ENCODE results near the gene FBXO40. TPM values are rescaled to one million over a fixed set of nuclear protein-coding genes. Genes with fewer than 3 reads are reported as not detected.
"Not testable (repeated sequence)": the region's sequence is repeated elsewhere in the genome, so short reads cannot be mapped to it uniquely, and the experiment has no call there.

The FBXO40 gene
- total RNA-seq, 1 experiment from 2014 or later, result under 0.01 TPM

GRCh38 chr3:121595765-121596406, 2.7 kb downstream of the FBXO40 start:
- Histone ChIP-seq H3K36me3 (replicated peaks; ENCODE audit: control insufficient read depth, insufficient read depth, low read length) (no peaks in the 10 kb centered on the region), H3K4me3 (ENCODE audit: insufficient read depth, low read depth, low read length) (no peak overlapping the region), H3K27me3 (ENCODE audit: control insufficient read depth, insufficient read depth, low read length) (no peaks in the 10 kb centered on the region)
- DNase-seq, result no peak

- no peaks in the 10 kb centered on the region for H3K27me3 ChIP-seq (ENCODE audit: control insufficient read depth, insufficient read depth, low read length)
- no peaks in the 10 kb centered on the region for H3K36me3 ChIP-seq (replicated peaks; ENCODE audit: control insufficient read depth, insufficient read depth, low read length)
- no peak for DNase-seq
- no peak overlapping the region for H3K4me3 ChIP-seq (ENCODE audit: insufficient read depth, low read depth, low read length)
Measured at GRCh38 chr3:121598564-121598963, 5.4 kb downstream of the FBXO40 start.

- not testable (repeated sequence) for DNase-seq; H3K27me3 ChIP-seq (ENCODE audit: control insufficient read depth, insufficient read depth, low read length); H3K36me3 ChIP-seq (replicated peaks; ENCODE audit: control insufficient read depth, insufficient read depth, low read length); H3K4me3 ChIP-seq (ENCODE audit: insufficient read depth, low read depth, low read length)
Measured at GRCh38 chr3:121599900-121600299, 6.7 kb downstream of the FBXO40 start.

GRCh38 chr3:121601212-121601812, 8.1 kb downstream of the FBXO40 start:
- DNase-seq, result no peak
- H3K4me3 ChIP-seq (ENCODE audit: insufficient read depth, low read depth, low read length), result no peak overlapping the region
- H3K36me3 ChIP-seq (replicated peaks; ENCODE audit: control insufficient read depth, insufficient read depth, low read length), result no peaks in the 10 kb centered on the region
- H3K27me3 ChIP-seq (ENCODE audit: control insufficient read depth, insufficient read depth, low read length), result no peaks in the 10 kb centered on the region

GRCh38 chr3:121604759-121605158, 11.6 kb downstream of the FBXO40 start:
- no peaks in the 10 kb centered on the region for H3K36me3 ChIP-seq (replicated peaks; ENCODE audit: control insufficient read depth, insufficient read depth, low read length)
- no peak for DNase-seq
- no peaks in the 10 kb centered on the region for H3K27me3 ChIP-seq (ENCODE audit: control insufficient read depth, insufficient read depth, low read length)
- H3K4me3 ChIP-seq (ENCODE audit: insufficient read depth, low read depth, low read length), result no peak overlapping the region

GRCh38 chr3:121606106-121606505, 12.9 kb downstream of the FBXO40 start:
- H3K4me3 ChIP-seq (ENCODE audit: insufficient read depth, low read depth, low read length), result no peak overlapping the region
- no peaks in the 10 kb centered on the region for H3K36me3 ChIP-seq (replicated peaks; ENCODE audit: control insufficient read depth, insufficient read depth, low read length)
- H3K27me3 ChIP-seq (ENCODE audit: control insufficient read depth, insufficient read depth, low read length), result no peaks in the 10 kb centered on the region
- DNase-seq, result no peak

GRCh38 chr3:121619691-121620090, 26.5 kb downstream of the FBXO40 start:
- Histone ChIP-seq H3K27me3 (ENCODE audit: control insufficient read depth, insufficient read depth, low read length) (no peaks in the 10 kb centered on the region), H3K4me3 (ENCODE audit: insufficient read depth, low read depth, low read length) (no peak overlapping the region), H3K36me3 (replicated peaks; ENCODE audit: control insufficient read depth, insufficient read depth, low read length) (no peaks in the 10 kb centered on the region)
- DNase-seq, result no peak

GRCh38 chr3:121621491-121621890, 28.3 kb downstream of the FBXO40 start:
- Histone ChIP-seq H3K36me3 (replicated peaks; ENCODE audit: control insufficient read depth, insufficient read depth, low read length) (no peaks in the 10 kb centered on the region), H3K27me3 (ENCODE audit: control insufficient read depth, insufficient read depth, low read length) (no peaks in the 10 kb centered on the region), H3K4me3 (ENCODE audit: insufficient read depth, low read depth, low read length) (no peak overlapping the region)
- DNase-seq, result no peak

- H3K27me3 ChIP-seq (ENCODE audit: control insufficient read depth, insufficient read depth, low read length), result no peaks in the 10 kb centered on the region
- H3K36me3 ChIP-seq (replicated peaks; ENCODE audit: control insufficient read depth, insufficient read depth, low read length), result no peaks in the 10 kb centered on the region
- no peak overlapping the region for H3K4me3 ChIP-seq (ENCODE audit: insufficient read depth, low read depth, low read length)
- no peak for DNase-seq
Measured at GRCh38 chr3:121624147-121624899, 31.1 kb downstream of the FBXO40 start.

- Histone ChIP-seq H3K36me3 (replicated peaks; ENCODE audit: control insufficient read depth, insufficient read depth, low read length) (no peaks in the 10 kb centered on the region), H3K4me3 (ENCODE audit: insufficient read depth, low read depth, low read length) (no peak overlapping the region), H3K27me3 (ENCODE audit: control insufficient read depth, insufficient read depth, low read length) (no peaks in the 10 kb centered on the region)
- DNase-seq, result no peak
Measured at GRCh38 chr3:121626495-121626894, 33.3 kb downstream of the FBXO40 start.

- DNase-seq, result no peak
- Histone ChIP-seq H3K4me3 (ENCODE audit: insufficient read depth, low read depth, low read length) (no peak overlapping the region), H3K36me3 (replicated peaks; ENCODE audit: control insufficient read depth, insufficient read depth, low read length) (no peaks in the 10 kb centered on the region), H3K27me3 (ENCODE audit: control insufficient read depth, insufficient read depth, low read length) (no peaks in the 10 kb centered on the region)
Measured at GRCh38 chr3:121627211-121627610, 34.0 kb downstream of the FBXO40 start.

GRCh38 chr3:121627622-121628021, 34.4 kb downstream of the FBXO40 start:
- no peaks in the 10 kb centered on the region for H3K36me3 ChIP-seq (replicated peaks; ENCODE audit: control insufficient read depth, insufficient read depth, low read length)
- DNase-seq, result no peak
- H3K27me3 ChIP-seq (ENCODE audit: control insufficient read depth, insufficient read depth, low read length), result no peaks in the 10 kb centered on the region
- no peak overlapping the region for H3K4me3 ChIP-seq (ENCODE audit: insufficient read depth, low read depth, low read length)

- Histone ChIP-seq H3K27me3 (ENCODE audit: control insufficient read depth, insufficient read depth, low read length) (no peaks in the 10 kb centered on the region), H3K36me3 (replicated peaks; ENCODE audit: control insufficient read depth, insufficient read depth, low read length) (no peaks in the 10 kb centered on the region), H3K4me3 (ENCODE audit: insufficient read depth, low read depth, low read length) (no peak overlapping the region)
- no peak for DNase-seq
Measured at GRCh38 chr3:121629601-121630000, 36.4 kb downstream of the FBXO40 start.

- Histone ChIP-seq H3K27me3 (ENCODE audit: control insufficient read depth, insufficient read depth, low read length) (no peaks in the 10 kb centered on the region), H3K36me3 (replicated peaks; ENCODE audit: control insufficient read depth, insufficient read depth, low read length) (no peaks in the 10 kb centered on the region), H3K4me3 (ENCODE audit: insufficient read depth, low read depth, low read length) (no peak overlapping the region)
- DNase-seq, result no peak
Measured at GRCh38 chr3:121630355-121630754, 37.2 kb downstream of the FBXO40 start.

GRCh38 chr3:121637922-121638321, 44.7 kb downstream of the FBXO40 start:
- no peaks in the 10 kb centered on the region for H3K36me3 ChIP-seq (replicated peaks; ENCODE audit: control insufficient read depth, insufficient read depth, low read length)
- no peak overlapping the region for H3K4me3 ChIP-seq (ENCODE audit: insufficient read depth, low read depth, low read length)
- no peaks in the 10 kb centered on the region for H3K27me3 ChIP-seq (ENCODE audit: control insufficient read depth, insufficient read depth, low read length)
- DNase-seq, result no peak
